KMS-11 (cell line): ENCODE measurements around the gene CDCA4.

Experiments used
- H2AFZ ChIP-seq: fragments of 200-600 bp; sonication (generic); 2 replicates; pipeline ENCODE4 v1.6.1; 2016; ENCODE audit warnings: antibody characterized with exemption, mixed run types, low read depth
- H3K27ac ChIP-seq: fragments of 200-600 bp; sonication (generic); 2 replicates; pipeline ENCODE4 v1.6.1; 2016; ENCODE audit warnings: mild to moderate bottlenecking, mixed run types
- H3K27me3 ChIP-seq: fragments of 200-600 bp; sonication (generic); 2 replicates; pipeline ENCODE4 v1.6.1; 2017; ENCODE audit warnings: mild to moderate bottlenecking, low read depth, mixed run types, moderate library complexity; ENCODE audit not compliant: insufficient read depth
- H3K36me3 ChIP-seq: fragments of 200-600 bp; sonication (generic); 2 replicates; pipeline ENCODE4 v1.6.1; 2017; ENCODE audit warnings: mild to moderate bottlenecking, mixed run types; ENCODE audit not compliant: insufficient read depth
- H3K4me1 ChIP-seq: fragments of 200-600 bp; sonication (generic); 2 replicates; pipeline ENCODE4 v1.6.1; 2016; ENCODE audit warnings: mild to moderate bottlenecking, low read depth, mixed run types; ENCODE audit not compliant: poor library complexity, severe bottlenecking
- H3K4me2 ChIP-seq: fragments of 200-600 bp; sonication (generic); 2 replicates; pipeline ENCODE4 v1.7.0; 2016; ENCODE audit warnings: mild to moderate bottlenecking, mixed run types
- H3K4me3 ChIP-seq: fragments of 200-600 bp; sonication (generic); IDR thresholded peaks from 2 replicates; pipeline ENCODE4 v1.6.1; 2017; ENCODE audit warnings: low read depth, low read length, mixed read lengths; ENCODE audit not compliant: insufficient read depth
- H3K79me2 ChIP-seq: fragments of 200-600 bp; sonication (generic); 2 replicates; pipeline ENCODE4 v1.6.1; 2016; ENCODE audit warnings: low read depth, mixed run types; ENCODE audit not compliant: insufficient read depth
- H3K9ac ChIP-seq: fragments of 200-600 bp; sonication (generic); 2 replicates; pipeline ENCODE4 v1.6.1; 2016; ENCODE audit warnings: mild to moderate bottlenecking, mixed run types
- H4K20me1 ChIP-seq: fragments of 200-600 bp; sonication (generic); 2 replicates; pipeline ENCODE4 v1.6.1; 2016; ENCODE audit warnings: mild to moderate bottlenecking, mixed run types; ENCODE audit not compliant: insufficient read depth
- CTCF ChIP-seq: fragments of 200-600 bp; sonication (generic); conservative IDR thresholded peaks from 2 replicates; pipeline ENCODE4 v1.6.1; 2017; ENCODE audit warnings: low read depth, mild to moderate bottlenecking, antibody characterized with exemption, low read length, moderate library complexity, mixed read lengths

Gene CDCA4

GRCh38 chr14:104993808-104994591, 26.9 kb downstream of the CDCA4 start:
- no peaks in the 10 kb centered on the region for H3K36me3 ChIP-seq
- no peak overlapping the region for H3K27ac ChIP-seq
- no peaks in the 10 kb centered on the region for H3K79me2 ChIP-seq
- H3K27me3 ChIP-seq = no peaks in the 10 kb centered on the region
- no peak overlapping the region for H3K4me3 ChIP-seq
- TF ChIP-seq CTCF = no peak
- H2AFZ ChIP-seq = no peak overlapping the region
- no peak overlapping the region for H3K9ac ChIP-seq
- H3K4me1 ChIP-seq = peaks cover under 1% of the 10 kb centered on the region
- no peak overlapping the region for H3K4me2 ChIP-seq
- H4K20me1 ChIP-seq = no peaks in the 10 kb centered on the region

GRCh38 chr14:104993306-104993705, 27.6 kb downstream of the CDCA4 start:
- H3K9ac ChIP-seq = no peak overlapping the region

GRCh38 chr14:104992501-104992900, 28.4 kb downstream of the CDCA4 start:
- Histone ChIP-seq H3K9ac (no peak overlapping the region), H2AFZ (no peak overlapping the region), H3K27ac (no peak overlapping the region), H4K20me1 (no peaks in the 10 kb centered on the region), H3K79me2 (no peaks in the 10 kb centered on the region), H3K4me2 (no peak overlapping the region), H3K4me1 (no peaks in the 10 kb centered on the region), H3K36me3 (no peaks in the 10 kb centered on the region), H3K4me3 (no peak overlapping the region), H3K27me3 (no peaks in the 10 kb centered on the region)
- no peak for TF ChIP-seq CTCF

More at GRCh38 chr14:104993306-104993705, 27.6 kb downstream of the CDCA4 start:
- no peaks in the 10 kb centered on the region for H4K20me1 ChIP-seq
- H3K79me2 ChIP-seq = no peaks in the 10 kb centered on the region
- no peaks in the 10 kb centered on the region for H3K4me1 ChIP-seq
- no peak overlapping the region for H3K4me2 ChIP-seq
- H3K27ac ChIP-seq = no peak overlapping the region
- no peaks in the 10 kb centered on the region for H3K27me3 ChIP-seq
- H3K4me3 ChIP-seq = no peak overlapping the region
- no peak overlapping the region for H2AFZ ChIP-seq
- no peaks in the 10 kb centered on the region for H3K36me3 ChIP-seq
- no peak for TF ChIP-seq CTCF

GRCh38 chr14:104991896-104992230, 29.0 kb downstream of the CDCA4 start:
- Histone ChIP-seq H3K27ac (no peak overlapping the region), H3K79me2 (no peaks in the 10 kb centered on the region), H3K9ac (no peak overlapping the region), H3K4me3 (no peak overlapping the region), H3K27me3 (no peaks in the 10 kb centered on the region), H3K4me1 (no peaks in the 10 kb centered on the region), H2AFZ (no peak overlapping the region), H3K36me3 (no peaks in the 10 kb centered on the region), H4K20me1 (no peaks in the 10 kb centered on the region), H3K4me2 (no peak overlapping the region)
- no peak for TF ChIP-seq CTCF
